ENCODE results near the gene PEDS1.
"Not testable (repeated sequence)": the region's sequence is repeated elsewhere in the genome, so short reads cannot be mapped to it uniquely, and the experiment has no call there.

PEDS1 gene

DNA sequence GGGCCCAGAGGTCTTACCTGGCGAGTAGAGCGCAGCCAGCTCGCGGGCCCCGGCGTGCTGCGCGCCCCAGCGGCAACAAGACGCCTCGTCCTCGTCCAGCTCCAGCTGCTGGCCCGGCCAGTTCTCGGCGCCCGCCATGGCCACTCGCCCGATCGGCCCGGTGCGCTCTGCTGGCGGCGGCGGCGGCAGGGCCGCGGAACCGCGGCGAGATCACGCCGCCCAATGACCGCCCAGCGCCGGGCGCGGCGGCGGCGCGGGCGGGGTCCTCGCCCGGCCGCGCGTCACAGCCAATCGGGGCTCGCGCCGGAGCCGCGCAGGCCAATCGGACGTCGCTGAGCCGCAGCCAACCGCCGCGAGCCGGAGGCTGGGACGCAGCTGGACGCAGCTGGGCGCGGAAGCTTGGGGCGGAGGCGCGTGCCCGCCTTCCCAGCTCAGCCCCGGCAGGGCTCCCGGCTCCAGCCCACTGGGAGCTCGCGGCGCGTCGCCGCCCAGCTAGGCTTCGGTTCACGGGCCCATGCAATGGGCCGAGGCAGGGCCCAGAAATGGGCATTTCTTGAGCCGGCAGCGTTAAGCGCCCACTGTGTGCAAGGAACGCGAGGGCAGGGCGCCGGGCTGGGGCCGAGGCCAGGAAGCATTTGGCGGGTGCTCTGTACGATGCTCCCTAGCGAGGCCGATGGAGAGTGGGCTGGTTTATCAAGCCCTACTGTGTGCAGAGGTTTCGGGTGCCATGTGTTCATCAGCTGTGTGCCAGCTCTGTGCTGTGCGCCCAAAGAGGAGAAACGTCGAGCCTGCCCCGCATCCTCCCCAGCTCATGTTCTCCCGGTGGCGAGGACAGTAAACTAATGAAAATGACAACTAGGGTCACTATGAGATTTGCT lies at the start of gene PEDS1:
Gene PEDS1, minus strand, starts transcription at position 224 of the 878 bp plus-strand sequence. Its CDS starts 86 bp downstream, at position 138.
- DNase-seq (ENCODE audit: low read depth in 1 of 2, low spot score in 1 of 2): peak; percentile 56 to 79

DNA sequence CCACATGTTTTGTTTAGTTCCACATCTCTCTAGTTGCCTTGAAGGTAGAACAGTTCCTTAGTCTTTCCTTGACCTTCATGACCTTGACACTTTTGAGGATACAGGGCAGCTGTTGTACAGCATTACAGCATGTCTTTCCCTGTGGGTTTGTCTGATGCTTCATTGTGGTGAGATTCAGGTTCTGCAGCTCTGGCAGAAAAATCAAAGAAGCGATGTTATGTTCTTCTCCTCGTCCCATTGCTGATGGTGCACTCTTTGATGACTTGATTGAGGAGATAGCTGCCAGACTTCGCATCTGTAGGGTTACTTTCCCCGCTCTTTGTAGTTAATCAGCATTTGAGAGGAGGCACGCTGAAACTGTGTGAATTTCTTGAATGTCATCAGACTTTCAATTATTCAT lies 49.2 kb upstream of the PEDS1 start:
- DNase-seq (ENCODE audit: low read depth in 1 of 2, low spot score in 1 of 2): no peak

DNA sequence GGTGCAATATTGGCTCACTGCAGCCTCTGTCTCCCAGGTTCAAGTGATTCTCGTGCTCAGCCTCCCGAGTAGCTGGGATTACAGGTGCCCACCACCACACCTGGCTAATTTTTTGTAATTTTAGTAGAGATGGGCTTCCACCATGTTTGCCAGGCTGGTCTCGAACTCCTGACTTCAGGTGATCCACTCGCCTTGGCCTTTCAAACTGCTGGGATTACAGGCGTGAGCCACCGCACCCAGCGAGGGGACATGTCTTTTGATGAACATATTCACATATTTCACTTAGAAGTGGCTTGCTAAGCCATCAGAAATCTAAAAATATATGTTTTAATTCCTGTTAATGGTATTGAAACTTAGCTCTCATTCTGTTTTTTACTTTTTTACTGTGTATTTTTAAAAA lies 48.2 kb upstream of the PEDS1 start:
- DNase-seq (ENCODE audit: low read depth in 1 of 2, low spot score in 1 of 2): not testable (repeated sequence)

DNA sequence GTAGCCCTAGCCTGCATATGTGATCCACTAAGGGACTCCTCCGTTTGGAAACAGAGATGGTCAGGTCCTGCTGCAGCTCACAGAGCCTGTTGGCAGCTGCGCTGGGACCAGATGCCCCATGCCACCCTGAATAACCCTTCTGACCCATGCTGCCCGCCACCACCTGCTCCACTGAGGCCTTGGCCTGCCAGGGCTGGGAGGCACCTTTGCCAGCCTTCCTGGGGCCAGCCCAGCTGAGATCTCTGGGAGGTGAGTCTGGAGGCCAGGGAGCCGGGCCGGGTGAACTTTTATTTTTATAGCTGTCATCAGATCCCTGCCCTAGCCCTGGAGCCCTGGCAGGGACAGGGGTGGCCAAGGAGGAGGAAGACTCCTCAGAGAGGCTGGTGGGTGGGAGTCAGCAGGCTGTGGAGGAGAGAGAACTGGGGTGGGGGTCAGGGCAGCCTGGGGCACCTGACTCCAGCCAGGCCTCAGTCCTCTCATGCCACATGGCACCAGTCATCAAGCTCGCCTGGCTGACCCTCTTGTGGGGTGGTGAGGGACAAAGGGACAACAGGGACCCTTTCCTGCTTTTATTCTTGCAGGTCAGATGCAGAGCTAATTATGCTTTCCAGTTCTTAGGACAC lies 47.1 kb upstream of the PEDS1 start:
- DNase-seq (ENCODE audit: low read depth in 1 of 2, low spot score in 1 of 2): no peak

DNA sequence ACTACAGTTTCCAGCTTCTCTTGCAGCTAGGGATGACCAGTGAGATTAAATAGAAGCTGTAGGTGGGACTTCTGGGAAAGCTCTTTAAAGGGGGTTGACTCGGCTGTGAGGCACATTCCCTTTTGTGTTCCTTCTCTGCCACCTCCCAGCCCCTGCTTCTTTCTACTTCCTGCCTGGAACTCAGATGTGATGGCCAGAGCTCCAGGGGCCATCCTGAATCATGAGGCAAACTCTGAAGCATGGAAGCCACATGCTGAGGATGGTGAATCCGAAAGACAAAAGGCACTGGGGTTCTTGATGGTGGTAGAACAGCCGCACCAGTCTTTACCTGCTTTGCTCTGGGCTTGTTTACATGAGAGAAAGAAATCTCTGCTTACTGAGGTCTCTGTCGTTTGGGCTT lies 46.2 kb upstream of the PEDS1 start:
- no peak for DNase-seq (ENCODE audit: low read depth in 1 of 2, low spot score in 1 of 2)

DNA sequence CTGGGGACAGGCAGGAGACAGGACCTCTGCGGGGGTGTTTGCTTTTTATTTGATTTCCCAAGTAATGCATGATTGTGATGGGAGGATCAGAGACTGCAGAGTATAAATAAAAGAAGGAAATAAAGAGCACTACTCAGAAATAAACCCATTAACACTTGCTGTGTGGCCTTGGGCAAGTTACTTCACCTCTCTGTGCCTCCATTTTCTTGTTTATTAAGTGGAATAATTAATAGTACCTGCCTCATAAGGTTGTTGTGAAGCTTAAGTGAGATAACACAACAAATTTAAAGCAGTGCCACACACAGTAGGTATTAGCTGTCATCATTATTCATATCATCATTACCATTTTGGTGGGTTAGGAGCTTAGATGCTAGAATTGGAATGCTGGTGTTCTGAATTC lies 45.2 kb upstream of the PEDS1 start:
- DNase-seq (ENCODE audit: low read depth in 1 of 2, low spot score in 1 of 2): no peak

DNA sequence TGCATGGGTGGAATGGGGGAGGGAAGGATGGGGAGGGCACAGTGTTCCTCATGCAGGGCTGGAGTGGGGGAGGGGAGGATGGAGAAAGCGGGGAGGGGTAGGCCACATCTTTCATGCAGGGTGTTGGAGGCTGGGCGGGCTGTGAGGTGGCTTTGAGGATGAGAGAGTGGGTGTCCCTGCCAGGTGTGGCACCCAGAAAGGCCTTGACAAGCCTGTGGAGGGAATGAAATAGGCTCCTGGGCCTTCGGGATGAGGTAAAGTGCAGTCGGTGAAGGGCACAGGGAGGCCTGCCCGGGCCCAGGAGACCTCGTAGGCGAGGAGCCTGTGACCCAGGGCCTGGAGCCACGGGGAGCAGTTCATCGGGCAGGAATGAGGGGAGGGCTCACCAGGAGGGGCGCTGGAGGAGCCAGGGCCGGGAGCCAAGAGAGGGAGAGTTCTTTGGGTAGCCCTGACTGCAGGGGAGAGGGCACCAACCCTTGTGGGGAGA lies 44.7 kb upstream of the PEDS1 start:
- DNase-seq (ENCODE audit: low read depth in 1 of 2, low spot score in 1 of 2): no peak

DNA sequence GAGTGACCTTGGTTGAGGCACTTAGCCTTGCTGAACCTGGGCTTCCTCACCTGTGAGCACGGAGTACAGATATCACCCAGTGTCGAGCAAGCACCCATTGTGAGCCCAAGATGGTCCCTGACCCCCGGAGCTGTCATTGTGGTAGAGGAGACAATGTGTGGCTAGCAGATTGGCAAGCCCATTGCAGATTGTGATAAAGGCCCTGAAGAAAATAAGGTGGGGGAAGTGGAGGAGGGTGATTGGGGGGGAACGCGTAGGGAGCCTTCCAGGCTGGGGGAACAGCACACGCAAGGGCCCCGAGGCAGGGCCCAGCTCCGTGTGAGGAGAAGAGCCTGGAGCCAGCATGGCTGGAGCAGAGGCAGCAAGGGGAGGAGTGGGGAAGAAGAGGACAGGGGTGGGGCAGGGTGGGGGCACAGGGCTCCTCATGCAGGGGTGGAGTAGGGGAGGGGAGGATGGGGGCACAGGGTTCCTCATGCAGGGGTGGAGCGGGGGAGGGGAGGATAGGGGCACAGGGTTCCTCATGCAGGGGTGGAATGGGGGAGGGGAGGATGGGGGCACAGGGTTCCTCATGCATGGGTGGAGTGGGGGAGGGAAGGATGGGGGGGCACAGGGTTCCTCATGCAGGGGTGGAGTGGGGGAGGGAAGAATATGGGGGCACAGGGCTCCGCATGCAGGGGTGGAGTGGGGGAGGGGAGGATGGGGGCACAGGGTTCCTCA lies 44.1 kb upstream of the PEDS1 start:
- DNase-seq (ENCODE audit: low read depth in 1 of 2, low spot score in 1 of 2): no peak

DNA sequence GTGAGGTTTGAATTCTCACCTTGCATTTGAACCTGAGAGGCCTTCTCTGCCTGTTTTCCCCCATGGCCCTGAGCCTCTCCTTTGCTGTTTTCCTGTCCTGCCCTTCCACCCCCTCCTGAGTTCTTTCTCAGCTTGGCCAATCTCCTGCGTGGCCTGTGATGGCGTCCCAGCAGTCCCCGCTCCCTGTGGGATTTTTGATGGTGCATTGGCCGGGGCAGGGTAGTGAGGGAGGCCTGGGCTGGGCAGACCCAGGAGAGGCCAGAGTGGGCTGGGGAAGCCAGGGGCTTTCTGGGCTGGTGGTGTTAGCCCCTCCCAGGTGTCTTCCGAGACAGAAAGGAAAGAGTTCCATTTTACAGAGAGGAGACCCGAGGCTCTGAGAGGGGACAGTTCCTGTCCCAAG lies 43.4 kb upstream of the PEDS1 start:
- no peak for DNase-seq (ENCODE audit: low read depth in 1 of 2, low spot score in 1 of 2)

DNA sequence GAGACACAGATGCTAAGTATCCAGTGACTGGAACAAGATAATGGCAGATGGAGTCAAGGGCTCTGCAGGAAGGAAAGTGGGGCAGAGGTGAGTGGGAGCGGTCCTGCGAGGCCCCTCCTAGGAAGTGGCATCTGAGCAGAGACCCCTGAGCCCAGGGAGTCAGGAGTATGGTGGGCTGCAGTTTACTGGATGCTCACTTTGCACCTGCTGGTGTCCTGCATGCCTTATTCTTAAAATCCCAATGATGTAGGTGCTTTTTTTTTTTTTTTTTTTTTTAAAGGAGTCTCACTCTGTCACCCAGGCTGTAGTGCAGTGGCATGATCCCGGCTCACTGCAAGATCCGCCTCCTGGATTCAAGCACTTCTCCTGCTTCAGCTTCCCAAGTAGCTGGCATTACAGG lies 42.7 kb upstream of the PEDS1 start:
- DNase-seq (ENCODE audit: low read depth in 1 of 2, low spot score in 1 of 2): no peak

DNA sequence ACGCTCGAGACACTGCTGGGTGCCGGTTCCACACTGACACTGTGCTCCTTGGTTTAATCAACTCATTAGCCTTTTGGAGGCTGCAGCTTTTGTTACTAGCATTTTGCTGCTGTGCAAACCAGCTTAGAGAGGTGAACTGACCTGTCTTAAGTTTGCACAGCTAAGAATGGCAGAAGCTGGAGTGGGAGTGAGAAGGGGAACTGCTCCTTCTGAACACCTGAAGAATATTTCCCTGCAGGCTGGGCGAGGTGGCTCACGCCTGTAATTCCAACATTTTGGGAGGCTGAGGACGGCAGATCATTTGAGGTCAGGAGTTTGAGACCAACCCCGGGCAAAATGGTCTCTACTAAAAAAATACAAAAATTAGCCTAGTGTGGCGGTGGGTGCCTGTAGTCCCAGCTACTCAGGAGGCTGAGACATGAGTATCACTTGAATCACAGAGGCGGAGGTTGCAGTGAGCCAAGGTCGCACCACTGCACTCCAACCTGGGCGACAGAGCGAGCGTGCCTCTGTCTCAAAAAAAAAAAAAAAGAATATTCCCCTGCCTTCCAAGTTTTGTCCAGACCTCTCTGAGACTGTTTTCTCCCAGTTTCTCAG lies 42.1 kb upstream of the PEDS1 start:
- no peak for DNase-seq (ENCODE audit: low read depth in 1 of 2, low spot score in 1 of 2)

DNA sequence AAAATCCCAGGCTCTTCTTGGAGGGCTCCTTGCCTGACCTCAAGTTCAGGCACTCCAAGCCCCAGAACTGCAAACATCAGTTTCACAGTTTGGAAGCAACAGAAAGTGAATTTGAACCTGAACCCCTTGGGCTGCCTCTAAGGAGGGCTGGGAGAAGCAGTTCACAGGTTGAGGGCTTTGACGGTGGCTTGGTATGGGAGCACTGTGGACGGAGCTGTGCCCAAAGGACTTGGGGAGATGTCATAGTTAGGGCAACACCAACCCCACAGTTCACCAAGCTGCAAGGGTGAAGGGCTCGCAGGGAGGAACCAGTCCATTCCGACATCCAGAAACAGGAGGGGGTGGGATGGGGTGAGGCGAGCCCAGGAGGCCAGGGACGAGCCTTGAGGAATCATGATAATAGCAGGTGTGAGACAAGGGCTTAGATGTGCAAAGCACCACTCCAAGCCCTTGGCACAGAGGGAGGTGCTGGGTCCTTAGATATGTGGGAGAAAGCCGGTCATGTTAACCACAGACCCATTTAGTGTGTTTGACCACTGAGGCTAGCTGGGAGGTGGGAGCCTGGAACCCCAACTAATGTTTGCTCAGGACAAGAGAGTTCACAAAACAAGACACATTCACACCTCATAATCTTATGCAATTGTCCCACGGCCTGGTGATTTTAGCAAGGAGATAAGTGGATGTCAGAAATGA lies 41.5 kb upstream of the PEDS1 start:
- DNase-seq (ENCODE audit: low read depth in 1 of 2, low spot score in 1 of 2): no peak

DNA sequence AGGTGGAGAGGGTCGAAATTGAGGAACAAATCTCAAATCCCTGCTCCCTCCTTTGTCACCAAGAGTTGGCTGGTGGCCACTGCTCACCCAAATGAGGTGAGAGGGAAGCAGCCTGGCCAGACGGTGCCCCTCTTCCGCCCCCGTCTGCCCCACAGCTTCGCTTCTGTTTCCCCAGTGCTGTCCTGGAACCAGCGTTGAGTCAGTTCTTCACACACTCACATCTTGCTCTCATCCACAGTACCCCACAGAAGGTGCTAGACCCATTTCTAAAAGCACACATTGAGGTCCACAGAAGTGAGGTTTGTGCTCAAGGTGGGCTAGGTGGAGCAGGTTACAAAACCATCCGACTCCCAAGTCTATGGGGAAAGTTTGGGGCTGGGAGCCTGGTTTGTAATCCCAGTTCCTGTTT lies 40.9 kb upstream of the PEDS1 start:
- no peak for DNase-seq (ENCODE audit: low read depth in 1 of 2, low spot score in 1 of 2)

DNA sequence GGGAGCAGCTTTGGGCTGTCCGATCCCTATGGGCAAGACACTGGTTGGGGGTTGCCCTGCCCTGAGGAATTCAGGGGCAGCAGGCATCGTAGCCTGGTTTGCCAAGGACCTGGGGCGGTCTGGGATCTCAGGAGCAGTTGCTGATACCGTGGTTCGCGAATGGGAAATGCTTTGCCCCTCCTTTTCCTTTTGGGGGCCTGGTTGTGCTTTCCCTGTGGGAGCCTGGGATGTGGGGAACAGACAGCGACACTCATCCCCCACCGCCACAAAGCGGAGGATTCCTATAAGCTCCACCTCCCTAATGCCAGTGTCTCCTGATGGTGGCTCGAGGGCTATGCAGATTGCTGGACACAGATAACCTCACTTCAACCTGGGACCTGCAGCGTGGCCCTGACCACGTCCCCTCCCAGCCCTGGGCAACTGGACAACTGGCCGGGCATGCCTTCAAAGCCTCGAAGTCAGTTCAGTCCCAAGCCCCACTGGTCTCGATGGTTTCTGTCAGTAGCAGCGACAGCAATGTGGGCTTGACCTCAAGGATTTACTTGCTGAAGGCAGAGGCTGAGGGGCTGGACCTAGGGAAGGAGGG lies 40.4 kb upstream of the PEDS1 start:
- DNase-seq (ENCODE audit: low read depth in 1 of 2, low spot score in 1 of 2): no peak

DNA sequence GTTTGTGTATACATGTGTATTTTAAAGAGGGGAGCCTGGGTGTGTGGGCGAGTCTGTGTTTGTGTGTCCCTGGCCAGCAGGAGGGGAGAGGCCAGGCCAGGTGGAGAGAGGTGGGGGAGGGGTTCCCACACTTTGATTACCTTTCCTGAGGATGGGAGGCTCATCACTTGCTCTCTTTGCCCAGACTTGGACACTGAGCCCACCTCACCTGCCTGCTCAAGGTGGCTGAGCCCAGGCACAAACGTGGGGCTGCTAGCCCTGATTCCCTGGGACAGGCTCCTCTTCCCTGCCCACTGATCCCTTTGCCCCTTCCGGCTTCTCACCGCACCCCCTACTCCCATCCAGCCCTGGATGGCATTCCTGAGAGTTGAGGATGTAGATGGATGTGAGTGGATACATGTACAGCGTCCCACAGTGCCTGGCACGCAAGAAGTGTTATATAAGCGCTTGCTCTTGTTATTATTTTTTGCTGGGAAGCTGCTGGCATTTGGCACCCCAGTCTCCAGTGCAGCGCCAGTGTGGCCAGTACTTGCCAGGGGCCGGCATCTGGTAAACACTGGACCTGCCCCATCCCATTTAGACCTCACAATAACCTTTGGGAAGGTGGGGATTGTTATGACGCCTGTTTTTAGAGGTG lies 39.8 kb upstream of the PEDS1 start:
- no peak for DNase-seq (ENCODE audit: low read depth in 1 of 2, low spot score in 1 of 2)

DNA sequence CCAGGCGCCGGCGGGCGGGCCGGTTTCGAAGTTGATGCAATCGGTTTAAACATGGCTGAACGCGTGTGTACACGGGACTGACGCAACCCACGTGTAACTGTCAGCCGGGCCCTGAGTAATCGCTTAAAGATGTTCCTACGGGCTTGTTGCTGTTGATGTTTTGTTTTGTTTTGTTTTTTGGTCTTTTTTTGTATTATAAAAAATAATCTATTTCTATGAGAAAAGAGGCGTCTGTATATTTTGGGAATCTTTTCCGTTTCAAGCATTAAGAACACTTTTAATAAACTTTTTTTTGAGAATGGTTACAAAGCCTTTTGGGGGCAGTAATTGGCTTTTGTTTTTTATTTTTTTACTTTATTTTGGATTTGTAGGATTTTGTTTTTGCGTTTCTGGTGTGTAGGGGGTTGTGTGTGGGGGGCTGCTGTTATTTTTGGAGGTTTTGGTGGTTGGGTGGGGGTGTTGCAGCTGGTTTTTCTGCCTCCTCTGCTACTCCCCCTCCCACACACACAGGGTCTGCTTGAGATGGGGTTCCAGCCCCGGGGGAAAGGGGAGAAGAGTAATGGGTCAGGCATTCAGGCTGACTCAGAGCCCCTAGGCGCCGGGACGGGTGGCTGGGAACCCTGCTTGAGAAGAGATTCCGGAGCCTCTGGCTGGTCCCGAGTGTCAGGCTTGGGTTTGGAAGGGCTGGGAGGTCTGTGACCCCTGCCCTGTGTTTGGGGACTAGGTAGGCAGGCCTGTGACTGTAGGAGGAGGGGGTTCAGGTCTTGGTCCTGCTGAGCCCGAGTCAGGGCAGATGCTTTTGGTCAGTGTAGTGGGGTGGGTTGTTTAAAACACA lies 39.1 kb upstream of the PEDS1 start:
- DNase-seq (ENCODE audit: low read depth in 1 of 2, low spot score in 1 of 2): peak; percentile 48 to 75

DNA sequence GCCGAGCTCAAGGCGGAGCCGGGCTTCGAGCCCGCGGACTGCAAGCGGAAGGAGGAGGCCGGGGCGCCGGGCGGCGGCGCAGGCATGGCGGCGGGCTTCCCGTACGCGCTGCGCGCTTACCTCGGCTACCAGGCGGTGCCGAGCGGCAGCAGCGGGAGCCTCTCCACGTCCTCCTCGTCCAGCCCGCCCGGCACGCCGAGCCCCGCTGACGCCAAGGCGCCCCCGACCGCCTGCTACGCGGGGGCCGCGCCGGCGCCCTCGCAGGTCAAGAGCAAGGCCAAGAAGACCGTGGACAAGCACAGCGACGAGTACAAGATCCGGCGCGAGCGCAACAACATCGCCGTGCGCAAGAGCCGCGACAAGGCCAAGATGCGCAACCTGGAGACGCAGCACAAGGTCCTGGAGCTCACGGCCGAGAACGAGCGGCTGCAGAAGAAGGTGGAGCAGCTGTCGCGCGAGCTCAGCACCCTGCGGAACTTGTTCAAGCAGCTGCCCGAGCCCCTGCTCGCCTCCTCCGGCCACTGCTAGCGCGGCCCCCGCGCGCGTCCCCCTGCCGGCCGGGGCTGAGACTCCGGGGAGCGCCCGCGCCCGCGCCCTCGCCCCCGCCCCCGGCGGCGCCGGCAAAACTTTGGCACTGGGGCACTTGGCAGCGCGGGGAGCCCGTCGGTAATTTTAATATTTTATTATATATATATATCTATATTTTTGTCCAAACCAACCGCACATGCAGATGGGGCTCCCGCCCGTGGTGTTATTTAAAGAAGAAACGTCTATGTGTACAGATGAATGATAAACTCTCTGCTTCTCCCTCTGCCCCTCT lies 38.2 kb upstream of the PEDS1 start:
- peak; percentile 37 to 50 for DNase-seq (ENCODE audit: low read depth in 1 of 2, low spot score in 1 of 2)

DNA sequence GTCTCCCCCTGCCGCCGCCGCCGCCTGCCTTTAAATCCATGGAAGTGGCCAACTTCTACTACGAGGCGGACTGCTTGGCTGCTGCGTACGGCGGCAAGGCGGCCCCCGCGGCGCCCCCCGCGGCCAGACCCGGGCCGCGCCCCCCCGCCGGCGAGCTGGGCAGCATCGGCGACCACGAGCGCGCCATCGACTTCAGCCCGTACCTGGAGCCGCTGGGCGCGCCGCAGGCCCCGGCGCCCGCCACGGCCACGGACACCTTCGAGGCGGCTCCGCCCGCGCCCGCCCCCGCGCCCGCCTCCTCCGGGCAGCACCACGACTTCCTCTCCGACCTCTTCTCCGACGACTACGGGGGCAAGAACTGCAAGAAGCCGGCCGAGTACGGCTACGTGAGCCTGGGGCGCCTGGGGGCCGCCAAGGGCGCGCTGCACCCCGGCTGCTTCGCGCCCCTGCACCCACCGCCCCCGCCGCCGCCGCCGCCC lies 37.6 kb upstream of the PEDS1 start:
- DNase-seq (ENCODE audit: low read depth in 1 of 2, low spot score in 1 of 2): peak in 1 of 2 donors; percentile 52

All from activated T-helper 1 cell treated with anti-CD3 and anti-CD28 coated beads, Interleukin-2, amount 50 U/mL, for 16 hours (primary cell).